Neural progenitor cell (in vitro differentiated cells): Measurements from ENCODE around the gene PXDC1.

ENCODE experiments used
- EZH2phosphoT487 ChIP-seq: fragments of 200-600 bp; sonication (generic); IDR thresholded peaks from 2 replicates; pipeline ENCODE4 v1.6.1; 2017; ENCODE audit warnings: antibody characterized with exemption
- TF ChIP-seq, protein P1 (sequence below): fragments of 200-600 bp; sonication (generic); IDR thresholded peaks from 2 replicates; pipeline ENCODE4 v1.5.1; 2017; ENCODE audit warnings: antibody characterized with exemption, mild to moderate bottlenecking

DNA sequence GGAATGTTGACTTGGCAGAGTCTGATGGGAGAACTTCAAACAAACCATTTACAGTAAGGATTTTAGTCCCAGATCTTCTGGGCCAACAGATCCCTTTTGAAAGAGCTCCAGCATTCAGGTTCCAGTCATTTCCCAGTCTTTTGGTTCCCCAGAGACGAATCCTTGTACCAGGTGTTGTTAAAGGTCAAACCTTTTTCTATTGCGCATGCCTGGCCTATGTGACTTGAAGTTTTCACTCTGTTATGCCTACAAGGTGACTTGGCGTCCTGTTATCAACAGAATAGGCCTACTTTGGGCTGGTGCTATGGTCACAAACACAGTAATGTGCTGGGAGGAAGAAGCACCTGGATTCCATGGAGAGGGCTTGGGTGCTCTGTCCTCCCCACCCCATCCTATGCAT is 52.3 kb downstream of the PXDC1 start:
- TF ChIP-seq, protein P1, sequence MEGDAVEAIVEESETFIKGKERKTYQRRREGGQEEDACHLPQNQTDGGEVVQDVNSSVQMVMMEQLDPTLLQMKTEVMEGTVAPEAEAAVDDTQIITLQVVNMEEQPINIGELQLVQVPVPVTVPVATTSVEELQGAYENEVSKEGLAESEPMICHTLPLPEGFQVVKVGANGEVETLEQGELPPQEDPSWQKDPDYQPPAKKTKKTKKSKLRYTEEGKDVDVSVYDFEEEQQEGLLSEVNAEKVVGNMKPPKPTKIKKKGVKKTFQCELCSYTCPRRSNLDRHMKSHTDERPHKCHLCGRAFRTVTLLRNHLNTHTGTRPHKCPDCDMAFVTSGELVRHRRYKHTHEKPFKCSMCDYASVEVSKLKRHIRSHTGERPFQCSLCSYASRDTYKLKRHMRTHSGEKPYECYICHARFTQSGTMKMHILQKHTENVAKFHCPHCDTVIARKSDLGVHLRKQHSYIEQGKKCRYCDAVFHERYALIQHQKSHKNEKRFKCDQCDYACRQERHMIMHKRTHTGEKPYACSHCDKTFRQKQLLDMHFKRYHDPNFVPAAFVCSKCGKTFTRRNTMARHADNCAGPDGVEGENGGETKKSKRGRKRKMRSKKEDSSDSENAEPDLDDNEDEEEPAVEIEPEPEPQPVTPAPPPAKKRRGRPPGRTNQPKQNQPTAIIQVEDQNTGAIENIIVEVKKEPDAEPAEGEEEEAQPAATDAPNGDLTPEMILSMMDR = no peak
- no peak for TF ChIP-seq EZH2phosphoT487
